Spinal cord (tissue), 10 donors: ENCODE measurements around the gene SUCLG1. TPM values are rescaled to one million over a fixed set of nuclear protein-coding genes. Genes with fewer than 3 reads are reported as not detected.

Source experiments
- DNase-seq, 6 donors: peaks; one replicate each; pipeline versions ENCODE4 v3.0.0 to v3.0.0-alpha.2; 2013 to 2015; ENCODE audit warnings: low spot score in 6 of 6, low read depth in 4 of 6
- H3K27ac ChIP-seq: one replicate; pipeline ENCODE4 v1.5.1; 2013; ENCODE audit warnings: low read depth, low read length, control low read depth
- H3K27me3 ChIP-seq: one replicate; pipeline ENCODE4 v1.6.1; 2013; ENCODE audit warnings: low read length; ENCODE audit not compliant: control insufficient read depth, insufficient read depth
- H3K36me3 ChIP-seq: one replicate; pipeline ENCODE4 v1.6.1; 2013; ENCODE audit warnings: low read length; ENCODE audit not compliant: control insufficient read depth, insufficient read depth
- H3K4me1 ChIP-seq: one replicate; pipeline ENCODE4 v1.6.1; 2013; ENCODE audit warnings: low read length; ENCODE audit not compliant: control insufficient read depth, insufficient read depth
- H3K4me3 ChIP-seq: one replicate; pipeline ENCODE4 v1.5.1; 2013; ENCODE audit warnings: low read depth, low read length, control low read depth
- H3K9me3 ChIP-seq: one replicate; pipeline ENCODE4 v1.6.1; 2013; ENCODE audit warnings: low read length; ENCODE audit not compliant: control insufficient read depth, insufficient read depth
- WGBS: methylation state at CpG from one replicate; pipeline ENCODE4 v1.1.5; 2013; ENCODE audit warnings: missing lambda C conversion rate; ENCODE audit not compliant: insufficient coverage; 5-methylcytosine and 5-hydroxymethylcytosine counted together
- polyA plus RNA-seq, 2 donors: library from polyadenylated mRNA; unstranded; fragments of 120-200 nt; gene quantifications; one replicate each; pipeline ENCODE4 v1.2.1, GENCODE V29; 2013; ENCODE audit not compliant: insufficient read length in 2 of 2
- total RNA-seq, 2 donors: library from RNA; depleted of rRNA in 1 of 2; stranded (reverse); fragments of 120-200 nt in 1 of 2; fragments of >200 nt in 1 of 2; gene quantifications; one replicate each; pipeline versions ENCODE4 v1.2.3 to v1.2.4, GENCODE V29; 2013 to 2014
- donor health status: healthy.

Gene SUCLG1
- total and polyA plus RNA-seq, 4 donors: 76.2 to 120 (median 98.9) TPM

- no peaks in the 10 kb centered on the region for H3K9me3 ChIP-seq
- no peak for DNase-seq
Measured at GRCh38 chr2:84380875-84381274, 78.2 kb downstream of the SUCLG1 start.

GRCh38 chr2:84378960-84379359 is 80.1 kb downstream of the SUCLG1 start:
- Histone ChIP-seq H3K9me3 (no peaks in the 10 kb centered on the region), H3K27ac (no peak overlapping the region), H3K4me1 (no peaks in the 10 kb centered on the region), H3K27me3 (no peaks in the 10 kb centered on the region), H3K4me3 (no peak overlapping the region), H3K36me3 (no peaks in the 10 kb centered on the region)
- no CpG with 5 or more reads among the region's 1 CpG for WGBS
- DNase-seq: no peak

More at GRCh38 chr2:84380875-84381274, 78.2 kb downstream of the SUCLG1 start:
- Histone ChIP-seq H3K27me3 (no peaks in the 10 kb centered on the region), H3K4me3 (no peak overlapping the region), H3K4me1 (no peaks in the 10 kb centered on the region), H3K27ac (no peak overlapping the region), H3K36me3 (no peaks in the 10 kb centered on the region)

- no peaks in the 10 kb centered on the region for H3K9me3 ChIP-seq
- H3K4me3 ChIP-seq: no peak overlapping the region
- H3K4me1 ChIP-seq: no peaks in the 10 kb centered on the region
- DNase-seq: no peak
- 90% methylated on average over 2 of the region's 3 CpGs for WGBS
- no peaks in the 10 kb centered on the region for H3K27me3 ChIP-seq
- no peaks in the 10 kb centered on the region for H3K36me3 ChIP-seq
- H3K27ac ChIP-seq: no peak overlapping the region
Measured at GRCh38 chr2:84375020-84375419, 84.1 kb downstream of the SUCLG1 start.

GRCh38 chr2:84373866-84374265 is 85.2 kb downstream of the SUCLG1 start:
- H3K9me3 ChIP-seq: no peaks in the 10 kb centered on the region
- H3K4me3 ChIP-seq: no peak overlapping the region
- H3K4me1 ChIP-seq: no peaks in the 10 kb centered on the region
- H3K27me3 ChIP-seq: no peaks in the 10 kb centered on the region
- WGBS: no CpG with 5 or more reads among the region's 5 CpGs
- no peaks in the 10 kb centered on the region for H3K36me3 ChIP-seq
- DNase-seq: no peak
- no peak overlapping the region for H3K27ac ChIP-seq

Other genes with a start within 250 kb of the SUCLG1 start
- 1 to 10 TPM; 5.5 to 7.8 TPM for gene DNAH6, start 57.2 kb upstream of the SUCLG1 start, total RNA-seq
- 1 to 10 TPM; 1.6 to 3.8 TPM for gene DNAH6, start 57.2 kb upstream of the SUCLG1 start, polyA plus RNA-seq